Upper lobe of right lung (tissue), 1 donor: ENCODE data around the gene THAP5. TPM values are rescaled to one million over a fixed set of nuclear protein-coding genes. Genes with fewer than 3 reads are reported as not detected.

Source experiments
- ATAC-seq: fragments of 200-7000 bp; cut with Tn5 transposase; one replicate; pipeline ENCODE4 v1.9.1; 2020; ENCODE audit warnings: mild to moderate bottlenecking, moderate library complexity
- DNase-seq: peaks from one replicate; pipeline ENCODE4 v3.0.0-alpha.2; 2020
- H3K27ac ChIP-seq: fragments of 200-600 bp; one replicate; pipeline ENCODE4 v1.8.0; 2022
- H3K27me3 ChIP-seq: fragments of 200-600 bp; one replicate; pipeline ENCODE4 v1.8.0; 2022; ENCODE audit warnings: mild to moderate bottlenecking
- H3K36me3 ChIP-seq: fragments of 200-600 bp; one replicate; pipeline ENCODE4 v1.8.0; 2022
- H3K4me1 ChIP-seq: fragments of 200-600 bp; one replicate; pipeline ENCODE4 v1.8.0; 2022
- H3K4me3 ChIP-seq: fragments of 200-600 bp; one replicate; pipeline ENCODE4 v1.8.0; 2022; ENCODE audit warnings: mild to moderate bottlenecking
- H3K9me3 ChIP-seq: fragments of 200-600 bp; one replicate; pipeline ENCODE4 v1.8.0; 2022
- intact Hi-C: fragments of 100-400 bp; cut with DNase I; formaldehyde crosslinking; loops from one replicate; pipeline ENCODE4 v1.11.0; 2022
- total RNA-seq: library from RNA; stranded (reverse); fragmentation: NEBNext Ultra II Directional; extraction: Animal tissue kit (Norgen Biotek cat#: 25700); gene quantifications from one replicate; pipeline ENCODE4 v1.2.1, GENCODE V29; 2021
- TF ChIP-seq, protein P1 (sequence below): fragments of 200-600 bp; IDR thresholded peaks from one replicate; pipeline ENCODE4 v1.8.0; 2022; ENCODE audit warnings: antibody characterized with exemption
- donor health status: DM: no; HTN: yes; CAD: no; lungs with severe emphysema.

THAP5 gene
- total RNA-seq, 1 donor from 2014 or later, result 26.3 TPM

- H3K4me1 ChIP-seq, result no peaks in the 10 kb centered on the region
- TF ChIP-seq, protein P1, sequence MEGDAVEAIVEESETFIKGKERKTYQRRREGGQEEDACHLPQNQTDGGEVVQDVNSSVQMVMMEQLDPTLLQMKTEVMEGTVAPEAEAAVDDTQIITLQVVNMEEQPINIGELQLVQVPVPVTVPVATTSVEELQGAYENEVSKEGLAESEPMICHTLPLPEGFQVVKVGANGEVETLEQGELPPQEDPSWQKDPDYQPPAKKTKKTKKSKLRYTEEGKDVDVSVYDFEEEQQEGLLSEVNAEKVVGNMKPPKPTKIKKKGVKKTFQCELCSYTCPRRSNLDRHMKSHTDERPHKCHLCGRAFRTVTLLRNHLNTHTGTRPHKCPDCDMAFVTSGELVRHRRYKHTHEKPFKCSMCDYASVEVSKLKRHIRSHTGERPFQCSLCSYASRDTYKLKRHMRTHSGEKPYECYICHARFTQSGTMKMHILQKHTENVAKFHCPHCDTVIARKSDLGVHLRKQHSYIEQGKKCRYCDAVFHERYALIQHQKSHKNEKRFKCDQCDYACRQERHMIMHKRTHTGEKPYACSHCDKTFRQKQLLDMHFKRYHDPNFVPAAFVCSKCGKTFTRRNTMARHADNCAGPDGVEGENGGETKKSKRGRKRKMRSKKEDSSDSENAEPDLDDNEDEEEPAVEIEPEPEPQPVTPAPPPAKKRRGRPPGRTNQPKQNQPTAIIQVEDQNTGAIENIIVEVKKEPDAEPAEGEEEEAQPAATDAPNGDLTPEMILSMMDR, result no peak
- intact Hi-C loops, result no loop called here
- ATAC-seq, result no peak
- no peaks in the 10 kb centered on the region for H3K9me3 ChIP-seq
- no peak for DNase-seq
- no peak overlapping the region for H3K27ac ChIP-seq
- H3K4me3 ChIP-seq, result no peak overlapping the region
- no peaks in the 10 kb centered on the region for H3K27me3 ChIP-seq
- H3K36me3 ChIP-seq, result no peaks in the 10 kb centered on the region
Measured at GRCh38 chr7:108600399-108600798, 30.9 kb upstream of the THAP5 start.

GRCh38 chr7:108598914-108599580 lies 29.5 kb upstream of the THAP5 start:
- intact Hi-C loops, result no loop called here
- no peaks in the 10 kb centered on the region for H3K36me3 ChIP-seq
- TF ChIP-seq, protein P1, result no peak
- DNase-seq, result no peak
- H3K4me3 ChIP-seq, result no peak overlapping the region
- H3K9me3 ChIP-seq, result no peaks in the 10 kb centered on the region
- H3K27me3 ChIP-seq, result no peaks in the 10 kb centered on the region
- H3K4me1 ChIP-seq, result no peaks in the 10 kb centered on the region
- no peak overlapping the region for H3K27ac ChIP-seq
- ATAC-seq, result no peak

DNA sequence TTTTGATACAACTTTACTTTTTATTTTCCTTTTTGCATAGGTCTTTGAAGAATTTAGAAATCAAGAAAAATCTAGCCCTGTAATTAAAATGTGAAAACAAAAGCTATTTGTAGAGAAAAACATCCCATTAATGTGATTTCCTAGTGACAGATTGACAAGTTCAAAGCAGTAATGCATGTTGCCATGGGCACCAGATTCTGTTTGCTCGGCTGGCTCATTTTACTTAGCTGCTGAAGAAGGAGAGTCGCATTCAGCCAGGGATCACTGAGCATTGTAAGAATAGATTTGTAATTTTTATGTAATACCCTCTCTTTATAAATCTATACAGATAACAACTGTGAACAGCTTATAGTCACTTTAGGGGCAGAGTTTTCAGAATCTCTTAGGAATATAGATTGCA lies 28.6 kb upstream of the THAP5 start:
- DNase-seq, result no peak
- Histone ChIP-seq H3K4me3 (no peak overlapping the region), H3K9me3 (no peaks in the 10 kb centered on the region), H3K27ac (no peak overlapping the region), H3K4me1 (no peaks in the 10 kb centered on the region), H3K27me3 (no peaks in the 10 kb centered on the region), H3K36me3 (no peaks in the 10 kb centered on the region)
- intact Hi-C loops, result no loop called here
- TF ChIP-seq, protein P1, result no peak
- no peak for ATAC-seq

GRCh38 chr7:108596560-108596959 lies 27.1 kb upstream of the THAP5 start:
- ATAC-seq, result no peak
- intact Hi-C loops, result no loop called here
- no peak for DNase-seq
- no peaks in the 10 kb centered on the region for H3K9me3 ChIP-seq
- no peaks in the 10 kb centered on the region for H3K27me3 ChIP-seq
- H3K36me3 ChIP-seq, result no peaks in the 10 kb centered on the region
- no peaks in the 10 kb centered on the region for H3K4me1 ChIP-seq
- H3K27ac ChIP-seq, result no peak overlapping the region
- no peak overlapping the region for H3K4me3 ChIP-seq
- TF ChIP-seq, protein P1, result no peak

GRCh38 chr7:108592646-108593201 lies 23.2 kb upstream of the THAP5 start:
- Histone ChIP-seq H3K27ac (no peak overlapping the region), H3K36me3 (no peaks in the 10 kb centered on the region), H3K4me1 (no peaks in the 10 kb centered on the region), H3K4me3 (no peak overlapping the region), H3K9me3 (no peaks in the 10 kb centered on the region), H3K27me3 (no peaks in the 10 kb centered on the region)
- no peak for ATAC-seq
- intact Hi-C loops, result no loop called here
- TF ChIP-seq, protein P1, result no peak
- no peak for DNase-seq
